Esophagus (tissue), 2 donors: ENCODE results near the gene PNLIPRP1. TPM values are rescaled to one million over a fixed set of nuclear protein-coding genes. Genes with fewer than 3 reads are reported as not detected.

Experiments
- H3K27ac ChIP-seq, 2 donors: one replicate each; pipeline ENCODE4 v1.5.1; 2013; ENCODE audit warnings: low read depth in 2 of 2, mild to moderate bottlenecking in 2 of 2, inconsistent platforms in 1 of 2, low read length in 1 of 2, moderate library complexity in 1 of 2
- H3K27me3 ChIP-seq, 2 donors: one replicate each; pipeline ENCODE4 v1.6.1; 2013; ENCODE audit warnings: low read length in 2 of 2, control low read depth in 1 of 2, mild to moderate bottlenecking in 1 of 2; ENCODE audit not compliant: insufficient read depth in 2 of 2, control insufficient read depth in 1 of 2
- H3K36me3 ChIP-seq, 2 donors: one replicate each; pipeline ENCODE4 v1.6.1; 2013; ENCODE audit warnings: low read length in 1 of 2; ENCODE audit not compliant: control insufficient read depth in 2 of 2, insufficient read depth in 2 of 2
- H3K4me1 ChIP-seq, 2 donors: one replicate each; pipeline ENCODE4 v1.6.1; 2013; ENCODE audit warnings: low read length in 1 of 2; ENCODE audit not compliant: control insufficient read depth in 2 of 2, insufficient read depth in 2 of 2
- H3K4me3 ChIP-seq, 2 donors: one replicate each; pipeline ENCODE4 v1.5.1; 2013; ENCODE audit warnings: low read length in 2 of 2, mild to moderate bottlenecking in 2 of 2, low read depth in 1 of 2, moderate library complexity in 1 of 2
- H3K9me3 ChIP-seq, 2 donors: one replicate each; pipeline ENCODE4 v1.6.1; 2013; ENCODE audit warnings: mild to moderate bottlenecking in 2 of 2, low read depth in 1 of 2, low read length in 1 of 2, moderate library complexity in 1 of 2; ENCODE audit not compliant: control insufficient read depth in 2 of 2, insufficient read depth in 1 of 2
- WGBS, 2 donors: extraction: QIAGEN DNeasy Blood & Tissue Kit; methylation state at CpG; one replicate each; pipeline ENCODE4 v1.1.7; 2013; 5-methylcytosine and 5-hydroxymethylcytosine counted together
- polyA plus RNA-seq, 2 donors: library from polyadenylated mRNA; stranded (reverse); fragments of 200-250 nt; gene quantifications; one replicate each; pipeline ENCODE4 v1.2.3, GENCODE V29; 2013
- donor health status: healthy with polysubstance abuse.
- donor health status: Bipolar disorder and iron deficiency.

PNLIPRP1 gene
- under 1 TPM; 0.15 to 0.29 TPM for polyA plus RNA-seq

DNA sequence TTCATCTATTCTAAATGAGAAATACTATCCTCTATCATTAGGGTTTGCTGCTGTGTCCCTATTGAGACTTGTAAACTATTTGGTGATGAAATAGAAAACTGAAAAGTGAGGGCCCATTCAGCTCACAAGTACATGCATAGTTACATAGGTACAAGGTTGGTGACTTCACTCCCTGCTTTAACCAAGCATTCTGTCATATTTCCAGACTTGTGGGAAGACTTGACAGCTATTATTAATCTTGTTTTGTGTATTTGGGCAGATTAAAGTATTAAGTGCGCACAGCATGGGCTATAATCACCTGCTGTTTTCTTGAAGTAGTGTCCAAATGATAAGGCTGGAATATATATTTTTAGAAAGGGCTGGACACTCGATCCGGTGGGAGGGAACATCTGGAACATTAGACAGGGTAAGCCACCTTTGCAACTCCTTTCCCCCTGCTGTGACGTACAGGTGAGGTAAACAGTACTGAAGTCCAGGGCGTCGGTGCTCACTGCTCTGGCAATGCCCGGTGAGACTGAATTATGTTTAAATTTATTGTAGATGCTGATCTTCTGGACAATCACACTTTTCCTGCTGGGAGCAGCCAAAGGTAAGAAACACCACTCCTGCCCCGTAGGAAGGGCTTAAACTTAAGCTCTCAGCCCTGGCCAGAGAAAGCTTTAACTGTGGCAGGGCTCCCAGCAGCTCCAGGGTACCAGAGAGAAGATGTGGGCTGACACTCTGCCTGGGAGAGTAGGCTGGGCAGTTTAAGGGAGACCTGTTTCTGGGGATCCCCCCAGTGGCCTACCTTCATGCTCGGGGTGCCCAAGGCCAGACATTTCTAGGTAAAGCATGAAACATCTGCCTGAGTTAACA is at the start of gene PNLIPRP1:
PNLIPRP1 (plus strand) TSS at position 370 of the 855 bp plus-strand sequence; CDS start at position 541, 171 bp downstream.
- Histone ChIP-seq H3K9me3 (no peaks in the 10 kb centered on the region), H3K36me3 (no peaks in the 10 kb centered on the region), H3K4me1 (no peaks in the 10 kb centered on the region), H3K4me3 (no peak within 1 kb of the TSS), H3K27me3 (no peaks in the 10 kb centered on the region), H3K27ac (no peak within 1 kb of the TSS)
- 51 to 59% methylated on average over 9 of the region's 9 CpGs for whole genome bisulfite sequencing, 2 donors

GRCh38 chr10:116542007-116542677 is 48.6 kb upstream of the PNLIPRP1 start:
- Histone ChIP-seq H3K4me1 (no peaks in the 10 kb centered on the region), H3K9me3 (no peaks in the 10 kb centered on the region), H3K4me3 (no peak overlapping the region), H3K27me3 (no peaks in the 10 kb centered on the region), H3K36me3 (no peaks in the 10 kb centered on the region), H3K27ac (no peak overlapping the region)

DNA sequence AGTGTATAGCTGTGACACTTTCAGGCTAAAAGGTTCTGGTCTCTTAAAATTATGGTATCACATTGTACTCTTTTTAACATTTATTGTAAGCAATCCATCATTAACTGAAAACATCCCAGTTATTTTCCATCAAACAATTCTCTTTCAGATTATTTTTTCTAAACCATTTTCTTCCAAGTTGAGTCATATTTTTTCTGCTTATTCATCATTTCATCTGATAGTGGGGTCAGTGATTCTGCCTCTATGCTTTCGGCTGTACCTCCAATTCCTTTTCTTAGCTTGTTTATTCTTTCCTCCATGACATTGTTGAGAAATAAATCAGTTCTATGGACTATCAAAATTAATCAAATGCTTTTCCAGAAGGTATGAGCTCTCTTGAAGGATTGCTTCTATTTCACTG is 45.6 kb upstream of the PNLIPRP1 start:
- Histone ChIP-seq H3K9me3 (peaks cover 0 to 2% of the 10 kb centered on the region in 2 donors), H3K4me1 (no peaks in the 10 kb centered on the region), H3K36me3 (no peaks in the 10 kb centered on the region), H3K4me3 (no peak overlapping the region), H3K27me3 (no peaks in the 10 kb centered on the region), H3K27ac (no peak overlapping the region)
- 58 to 61% methylated on average over 1 of the region's 1 CpG for WGBS, 2 donors

DNA sequence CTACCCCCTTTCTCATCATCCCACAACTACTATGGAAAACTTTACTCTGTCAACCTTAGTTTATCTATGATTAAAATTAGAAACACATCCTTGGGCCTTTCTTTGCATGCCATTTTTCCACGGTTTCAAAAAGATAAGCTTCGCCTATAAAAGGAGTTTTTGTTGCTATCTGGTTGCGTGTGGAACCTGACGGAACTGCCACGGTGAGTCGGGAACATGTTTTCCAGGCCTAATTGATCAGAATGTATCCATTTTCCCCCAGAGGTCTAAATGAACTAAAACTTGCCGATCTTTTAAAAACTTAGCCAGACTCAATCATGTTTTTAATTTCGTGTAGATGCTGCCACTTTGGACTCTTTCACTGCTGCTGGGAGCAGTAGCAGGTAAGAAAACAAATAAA is 45.0 kb upstream of the PNLIPRP1 start, which contains the start of gene PNLIP:
PNLIP (plus strand) TSS at position 176 of the 400 bp plus-strand sequence; CDS start at position 338, 162 bp downstream.
- WGBS, 2 donors = 74 to 83% methylated on average over 8 of the region's 8 CpGs
- Histone ChIP-seq H3K27ac (no peak within 1 kb of the TSS), H3K36me3 (no peaks in the 10 kb centered on the region), H3K4me1 (no peaks in the 10 kb centered on the region), H3K9me3 (peaks cover 0 to 2% of the 10 kb centered on the region in 2 donors), H3K4me3 (no peak within 1 kb of the TSS), H3K27me3 (no peaks in the 10 kb centered on the region)

GRCh38 chr10:116548301-116548700 is 42.5 kb upstream of the PNLIPRP1 start:
- Histone ChIP-seq H3K36me3 (no peaks in the 10 kb centered on the region), H3K4me1 (no peaks in the 10 kb centered on the region), H3K27me3 (no peaks in the 10 kb centered on the region), H3K9me3 (peaks cover 0 to 2% of the 10 kb centered on the region in 2 donors), H3K27ac (no peak overlapping the region), H3K4me3 (no peak overlapping the region)
- 71 to 80% methylated on average over 5 of the region's 5 CpGs for WGBS, 2 donors

GRCh38 chr10:116553378-116553980 is 37.3 kb upstream of the PNLIPRP1 start:
- Histone ChIP-seq H3K4me1 (no peaks in the 10 kb centered on the region), H3K27me3 (no peaks in the 10 kb centered on the region), H3K27ac (no peak overlapping the region), H3K36me3 (no peaks in the 10 kb centered on the region), H3K9me3 (peaks cover 0 to 2% of the 10 kb centered on the region in 2 donors), H3K4me3 (no peak overlapping the region)
- 86 to 91% methylated on average over 13 of the region's 13 CpGs for WGBS, 2 donors

GRCh38 chr10:116554628-116555027 is 36.1 kb upstream of the PNLIPRP1 start:
- Histone ChIP-seq H3K27ac (no peak overlapping the region), H3K4me3 (no peak overlapping the region), H3K9me3 (no peaks in the 10 kb centered on the region), H3K36me3 (no peaks in the 10 kb centered on the region), H3K27me3 (no peaks in the 10 kb centered on the region), H3K4me1 (no peaks in the 10 kb centered on the region)
- 46 to 55% methylated on average over 5 of the region's 5 CpGs for WGBS, 2 donors

DNA sequence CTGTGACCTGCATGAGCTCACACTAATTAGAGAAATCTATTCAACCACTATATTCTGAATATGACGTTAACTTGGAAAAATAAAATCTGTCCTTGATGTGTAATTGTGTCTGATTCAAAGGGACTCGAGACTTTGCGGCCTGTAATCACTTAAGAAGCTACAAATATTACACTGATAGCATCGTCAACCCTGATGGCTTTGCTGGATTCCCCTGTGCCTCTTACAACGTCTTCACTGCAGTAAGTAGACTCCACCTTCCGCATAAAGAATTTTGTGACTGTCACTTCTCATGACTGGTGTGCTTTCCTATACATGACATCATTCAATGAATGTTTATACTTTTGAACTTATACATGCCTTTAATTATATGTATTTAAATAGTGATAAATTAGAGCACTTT is 34.9 kb upstream of the PNLIPRP1 start:
- no peak overlapping the region for H3K4me3 ChIP-seq
- H3K27ac ChIP-seq = no peak overlapping the region
- no peaks in the 10 kb centered on the region for H3K9me3 ChIP-seq
- WGBS, 2 donors = 69 to 70% methylated on average over 6 of the region's 6 CpGs
- no peaks in the 10 kb centered on the region for H3K4me1 ChIP-seq
- no peaks in the 10 kb centered on the region for H3K27me3 ChIP-seq
- no peaks in the 10 kb centered on the region for H3K36me3 ChIP-seq

DNA sequence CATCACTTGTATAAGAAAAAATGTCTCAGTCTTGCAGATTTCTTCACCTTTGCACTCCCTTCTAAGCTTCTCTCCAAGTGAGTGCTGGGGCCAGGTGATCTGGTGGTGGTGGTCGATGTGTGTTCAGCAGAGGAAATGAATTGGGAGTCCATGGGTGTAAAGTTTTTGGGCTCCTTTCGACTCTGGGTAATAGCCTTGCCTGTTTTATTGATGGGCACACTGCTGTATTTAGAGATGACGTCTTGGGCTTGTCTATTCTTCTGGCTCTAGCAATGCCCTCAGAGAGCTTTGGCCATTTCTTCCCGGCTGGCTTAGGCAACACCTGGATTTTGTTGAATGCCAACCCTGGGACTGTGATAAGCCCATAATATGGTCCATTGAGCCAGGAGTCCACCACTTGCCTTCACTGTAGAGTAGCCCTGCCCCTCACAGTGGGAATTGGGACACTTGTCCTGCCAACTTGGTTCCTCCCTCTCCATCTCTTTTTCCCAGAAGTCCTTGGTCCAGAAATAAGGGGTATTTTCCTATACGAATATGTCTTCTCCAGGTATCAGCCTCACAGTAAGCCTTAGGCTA is 33.4 kb upstream of the PNLIPRP1 start:
- no peaks in the 10 kb centered on the region for H3K9me3 ChIP-seq
- H3K36me3 ChIP-seq = no peaks in the 10 kb centered on the region
- no peaks in the 10 kb centered on the region for H3K4me1 ChIP-seq
- no peak overlapping the region for H3K27ac ChIP-seq
- H3K4me3 ChIP-seq = no peak overlapping the region
- WGBS, 2 donors = 79 to 86% methylated on average over 5 of the region's 5 CpGs
- H3K27me3 ChIP-seq = no peaks in the 10 kb centered on the region
